ENCODE data around the gene CEP135.

DNA sequence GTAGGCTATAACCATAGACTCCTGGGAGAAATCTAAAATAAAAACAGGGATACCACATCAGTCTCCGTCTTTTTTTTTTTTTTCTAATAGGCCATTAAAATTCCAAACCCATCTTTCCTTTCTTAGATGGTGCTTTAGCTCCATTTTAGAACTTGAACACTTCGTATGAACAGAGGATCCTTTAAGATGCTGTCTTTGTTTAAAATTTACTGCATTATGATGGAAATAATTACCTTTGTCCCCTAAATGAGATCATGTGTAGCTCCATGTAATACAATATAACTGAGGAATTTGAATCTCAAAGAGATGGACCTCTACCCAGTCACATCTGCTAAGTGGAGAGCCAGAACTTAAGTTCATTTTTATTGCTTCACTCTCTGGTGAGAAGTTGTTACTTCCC lies 47.9 kb downstream of the CEP135 start:
- TF ChIP-seq, protein P1, sequence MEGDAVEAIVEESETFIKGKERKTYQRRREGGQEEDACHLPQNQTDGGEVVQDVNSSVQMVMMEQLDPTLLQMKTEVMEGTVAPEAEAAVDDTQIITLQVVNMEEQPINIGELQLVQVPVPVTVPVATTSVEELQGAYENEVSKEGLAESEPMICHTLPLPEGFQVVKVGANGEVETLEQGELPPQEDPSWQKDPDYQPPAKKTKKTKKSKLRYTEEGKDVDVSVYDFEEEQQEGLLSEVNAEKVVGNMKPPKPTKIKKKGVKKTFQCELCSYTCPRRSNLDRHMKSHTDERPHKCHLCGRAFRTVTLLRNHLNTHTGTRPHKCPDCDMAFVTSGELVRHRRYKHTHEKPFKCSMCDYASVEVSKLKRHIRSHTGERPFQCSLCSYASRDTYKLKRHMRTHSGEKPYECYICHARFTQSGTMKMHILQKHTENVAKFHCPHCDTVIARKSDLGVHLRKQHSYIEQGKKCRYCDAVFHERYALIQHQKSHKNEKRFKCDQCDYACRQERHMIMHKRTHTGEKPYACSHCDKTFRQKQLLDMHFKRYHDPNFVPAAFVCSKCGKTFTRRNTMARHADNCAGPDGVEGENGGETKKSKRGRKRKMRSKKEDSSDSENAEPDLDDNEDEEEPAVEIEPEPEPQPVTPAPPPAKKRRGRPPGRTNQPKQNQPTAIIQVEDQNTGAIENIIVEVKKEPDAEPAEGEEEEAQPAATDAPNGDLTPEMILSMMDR (IDR thresholded peaks at IDR 0.05): no peak
- no peak for TF ChIP-seq EZH2 (IDR thresholded peaks at IDR 0.05; ENCODE audit: borderline replicate concordance, insufficient read depth, low read depth, low read length, poor library complexity, severe bottlenecking)
